ENCODE measurements around the gene GUCY2D.

GUCY2D gene

GRCh38 chr17:8044819-8045810 lies 42.7 kb downstream of the GUCY2D start:
- no peak overlapping the region for H3K4me3 ChIP-seq (ENCODE audit: insufficient read depth, low read depth, low read length, poor library complexity, severe bottlenecking)
- H3K27ac ChIP-seq (ENCODE audit: insufficient read depth, low read length, poor library complexity, severe bottlenecking): no peak overlapping the region
- H3K36me3 ChIP-seq (ENCODE audit: control insufficient read depth, insufficient read depth, low read length): no peaks in the 10 kb centered on the region
- no peaks in the 10 kb centered on the region for H3K9me3 ChIP-seq (ENCODE audit: control insufficient read depth, low read length)
- no peaks in the 10 kb centered on the region for H3K4me1 ChIP-seq (ENCODE audit: control insufficient read depth, insufficient read depth, low read length, poor library complexity, severe bottlenecking)
- no peak for DNase-seq
- H3K27me3 ChIP-seq (replicated peaks; ENCODE audit: control insufficient read depth, insufficient read depth, low read length, poor library complexity, severe bottlenecking): peaks cover 1% of the 10 kb centered on the region

- H3K36me3 ChIP-seq (ENCODE audit: control insufficient read depth, insufficient read depth, low read length): no peaks in the 10 kb centered on the region
- no peak overlapping the region for H3K27ac ChIP-seq (ENCODE audit: insufficient read depth, low read length, poor library complexity, severe bottlenecking)
- H3K27me3 ChIP-seq (replicated peaks; ENCODE audit: control insufficient read depth, insufficient read depth, low read length, poor library complexity, severe bottlenecking): no peaks in the 10 kb centered on the region
- no peaks in the 10 kb centered on the region for H3K9me3 ChIP-seq (ENCODE audit: control insufficient read depth, low read length)
- DNase-seq: no peak
- no peaks in the 10 kb centered on the region for H3K4me1 ChIP-seq (ENCODE audit: control insufficient read depth, insufficient read depth, low read length, poor library complexity, severe bottlenecking)
- H3K4me3 ChIP-seq (ENCODE audit: insufficient read depth, low read depth, low read length, poor library complexity, severe bottlenecking): no peak overlapping the region
Observed at GRCh38 chr17:8046306-8046928, 44.0 kb downstream of the GUCY2D start.

GRCh38 chr17:8046929-8047768 lies 44.7 kb downstream of the GUCY2D start:
- H3K27ac ChIP-seq (ENCODE audit: insufficient read depth, low read length, poor library complexity, severe bottlenecking): no peak overlapping the region
- H3K9me3 ChIP-seq (ENCODE audit: control insufficient read depth, low read length): no peaks in the 10 kb centered on the region
- H3K36me3 ChIP-seq (ENCODE audit: control insufficient read depth, insufficient read depth, low read length): no peaks in the 10 kb centered on the region
- H3K4me1 ChIP-seq (ENCODE audit: control insufficient read depth, insufficient read depth, low read length, poor library complexity, severe bottlenecking): no peaks in the 10 kb centered on the region
- H3K4me3 ChIP-seq (ENCODE audit: insufficient read depth, low read depth, low read length, poor library complexity, severe bottlenecking): no peak overlapping the region
- no peaks in the 10 kb centered on the region for H3K27me3 ChIP-seq (replicated peaks; ENCODE audit: control insufficient read depth, insufficient read depth, low read length, poor library complexity, severe bottlenecking)
- DNase-seq: no peak

GRCh38 chr17:8047769-8048110 lies 45.3 kb downstream of the GUCY2D start:
- DNase-seq: no peak
- H3K9me3 ChIP-seq (ENCODE audit: control insufficient read depth, low read length): no peaks in the 10 kb centered on the region
- no peaks in the 10 kb centered on the region for H3K36me3 ChIP-seq (ENCODE audit: control insufficient read depth, insufficient read depth, low read length)
- no peaks in the 10 kb centered on the region for H3K27me3 ChIP-seq (replicated peaks; ENCODE audit: control insufficient read depth, insufficient read depth, low read length, poor library complexity, severe bottlenecking)
- H3K4me1 ChIP-seq (ENCODE audit: control insufficient read depth, insufficient read depth, low read length, poor library complexity, severe bottlenecking): no peaks in the 10 kb centered on the region
- H3K27ac ChIP-seq (ENCODE audit: insufficient read depth, low read length, poor library complexity, severe bottlenecking): no peak overlapping the region
- no peak overlapping the region for H3K4me3 ChIP-seq (ENCODE audit: insufficient read depth, low read depth, low read length, poor library complexity, severe bottlenecking)

- Histone ChIP-seq H3K9me3 (ENCODE audit: control insufficient read depth, low read length) (no peaks in the 10 kb centered on the region), H3K27me3 (replicated peaks; ENCODE audit: control insufficient read depth, insufficient read depth, low read length, poor library complexity, severe bottlenecking) (no peaks in the 10 kb centered on the region), H3K4me1 (ENCODE audit: control insufficient read depth, insufficient read depth, low read length, poor library complexity, severe bottlenecking) (no peaks in the 10 kb centered on the region), H3K36me3 (ENCODE audit: control insufficient read depth, insufficient read depth, low read length) (no peaks in the 10 kb centered on the region), H3K4me3 (ENCODE audit: insufficient read depth, low read depth, low read length, poor library complexity, severe bottlenecking) (no peak overlapping the region), H3K27ac (ENCODE audit: insufficient read depth, low read length, poor library complexity, severe bottlenecking) (no peak overlapping the region)
- DNase-seq: no peak
Observed at GRCh38 chr17:8048236-8048635, 45.8 kb downstream of the GUCY2D start.

- Histone ChIP-seq H3K4me1 (ENCODE audit: control insufficient read depth, insufficient read depth, low read length, poor library complexity, severe bottlenecking) (no peaks in the 10 kb centered on the region), H3K9me3 (ENCODE audit: control insufficient read depth, low read length) (no peaks in the 10 kb centered on the region), H3K4me3 (ENCODE audit: insufficient read depth, low read depth, low read length, poor library complexity, severe bottlenecking) (no peak overlapping the region), H3K27ac (ENCODE audit: insufficient read depth, low read length, poor library complexity, severe bottlenecking) (no peak overlapping the region), H3K27me3 (replicated peaks; ENCODE audit: control insufficient read depth, insufficient read depth, low read length, poor library complexity, severe bottlenecking) (no peaks in the 10 kb centered on the region), H3K36me3 (ENCODE audit: control insufficient read depth, insufficient read depth, low read length) (no peaks in the 10 kb centered on the region)
- no peak for DNase-seq
Observed at GRCh38 chr17:8048736-8049135, 46.3 kb downstream of the GUCY2D start.

GRCh38 chr17:8051831-8052230 lies 49.4 kb downstream of the GUCY2D start:
- no peaks in the 10 kb centered on the region for H3K4me1 ChIP-seq (ENCODE audit: control insufficient read depth, insufficient read depth, low read length, poor library complexity, severe bottlenecking)
- no peaks in the 10 kb centered on the region for H3K27me3 ChIP-seq (replicated peaks; ENCODE audit: control insufficient read depth, insufficient read depth, low read length, poor library complexity, severe bottlenecking)
- H3K27ac ChIP-seq (ENCODE audit: insufficient read depth, low read length, poor library complexity, severe bottlenecking): no peak overlapping the region
- H3K4me3 ChIP-seq (ENCODE audit: insufficient read depth, low read depth, low read length, poor library complexity, severe bottlenecking): no peak overlapping the region
- H3K9me3 ChIP-seq (ENCODE audit: control insufficient read depth, low read length): no peaks in the 10 kb centered on the region
- no peaks in the 10 kb centered on the region for H3K36me3 ChIP-seq (ENCODE audit: control insufficient read depth, insufficient read depth, low read length)
- no peak for DNase-seq

- no peak for DNase-seq
- no peaks in the 10 kb centered on the region for H3K36me3 ChIP-seq (ENCODE audit: control insufficient read depth, insufficient read depth, low read length)
- H3K4me3 ChIP-seq (ENCODE audit: insufficient read depth, low read depth, low read length, poor library complexity, severe bottlenecking): no peak overlapping the region
- no peaks in the 10 kb centered on the region for H3K4me1 ChIP-seq (ENCODE audit: control insufficient read depth, insufficient read depth, low read length, poor library complexity, severe bottlenecking)
- no peaks in the 10 kb centered on the region for H3K27me3 ChIP-seq (replicated peaks; ENCODE audit: control insufficient read depth, insufficient read depth, low read length, poor library complexity, severe bottlenecking)
- H3K27ac ChIP-seq (ENCODE audit: insufficient read depth, low read length, poor library complexity, severe bottlenecking): no peak overlapping the region
- no peaks in the 10 kb centered on the region for H3K9me3 ChIP-seq (ENCODE audit: control insufficient read depth, low read length)
Observed at GRCh38 chr17:8052256-8053252, 50.1 kb downstream of the GUCY2D start.

- DNase-seq: no peak
- no peaks in the 10 kb centered on the region for H3K36me3 ChIP-seq (ENCODE audit: control insufficient read depth, insufficient read depth, low read length)
- H3K9me3 ChIP-seq (ENCODE audit: control insufficient read depth, low read length): no peaks in the 10 kb centered on the region
- no peak overlapping the region for H3K4me3 ChIP-seq (ENCODE audit: insufficient read depth, low read depth, low read length, poor library complexity, severe bottlenecking)
- H3K27ac ChIP-seq (ENCODE audit: insufficient read depth, low read length, poor library complexity, severe bottlenecking): no peak overlapping the region
- H3K4me1 ChIP-seq (ENCODE audit: control insufficient read depth, insufficient read depth, low read length, poor library complexity, severe bottlenecking): no peaks in the 10 kb centered on the region
- peaks cover 5% of the 10 kb centered on the region for H3K27me3 ChIP-seq (replicated peaks; ENCODE audit: control insufficient read depth, insufficient read depth, low read length, poor library complexity, severe bottlenecking)
Observed at GRCh38 chr17:8053600-8053999, 51.2 kb downstream of the GUCY2D start.
